ENCODE results near the gene GAB1.

GRCh38 chr4:143394739-143395453 is 58.2 kb downstream of the GAB1 start:
- no peak for TF ChIP-seq CTCF (IDR thresholded peaks at IDR 0.05)
- no peak for TF ChIP-seq POLR2A (IDR thresholded peaks at IDR 0.05)

Measured in heart left ventricle (tissue), 13 donors.